Loucy (cell line): ENCODE results near the gene DNM3.

Source experiments
- H2AFZ ChIP-seq: fragments of 200-600 bp; sonication (generic); 2 replicates; pipeline ENCODE4 v1.6.0; 2016; ENCODE audit warnings: antibody characterized with exemption, mild to moderate bottlenecking, low read length, moderate library complexity
- H3F3A ChIP-seq: fragments of 200-600 bp; 2 replicates; pipeline ENCODE4 v1.6.0; 2016; ENCODE audit warnings: antibody characterized with exemption, low read depth, mild to moderate bottlenecking
- H3K27me3 ChIP-seq: fragments of 200-600 bp; sonication (generic); 2 replicates; pipeline ENCODE4 v1.6.1; 2014; ENCODE audit warnings: low read length, mild to moderate bottlenecking; ENCODE audit not compliant: insufficient read depth, poor library complexity, severe bottlenecking
- H3K36me3 ChIP-seq: fragments of 200-600 bp; sonication (generic); 2 replicates; pipeline ENCODE4 v1.6.1; 2016; ENCODE audit warnings: low read length; ENCODE audit not compliant: insufficient read depth
- H3K4me1 ChIP-seq: fragments of 200-600 bp; sonication (generic); 2 replicates; pipeline ENCODE4 v1.5.1; 2014; ENCODE audit warnings: low read length, mild to moderate bottlenecking; ENCODE audit not compliant: insufficient read depth, poor library complexity, severe bottlenecking
- H3K4me2 ChIP-seq: fragments of 200-600 bp; sonication (generic); 2 replicates; pipeline ENCODE4 v1.6.0; 2014; ENCODE audit warnings: antibody characterized with exemption, low read length, low read depth, mild to moderate bottlenecking; ENCODE audit not compliant: poor library complexity, severe bottlenecking
- H3K4me3 ChIP-seq: fragments of 200-600 bp; sonication (generic); 2 replicates; pipeline ENCODE4 v1.5.1; 2014; ENCODE audit warnings: low read length, mild to moderate bottlenecking, mixed read lengths; ENCODE audit not compliant: poor library complexity, severe bottlenecking
- H3K79me2 ChIP-seq: fragments of 200-600 bp; sonication (generic); 2 replicates; pipeline ENCODE4 v1.6.1; 2014; ENCODE audit warnings: low read length; ENCODE audit not compliant: insufficient read depth
- H3K9ac ChIP-seq: fragments of 200-600 bp; sonication (generic); 2 replicates; pipeline ENCODE4 v1.6.0; 2014; ENCODE audit warnings: mild to moderate bottlenecking, low read depth, low read length, moderate library complexity; ENCODE audit not compliant: poor library complexity, severe bottlenecking
- H3K9me2 ChIP-seq: fragments of 200-600 bp; sonication (generic); replicated peaks from 2 replicates; pipeline ENCODE4 v1.6.1; 2016; ENCODE audit warnings: low read depth, low read length, mixed read lengths
- H3K9me3 ChIP-seq: fragments of 200-600 bp; sonication (generic); 2 replicates; pipeline ENCODE4 v1.6.1; 2014; ENCODE audit warnings: mild to moderate bottlenecking, antibody characterized with exemption, low read length, low read depth; ENCODE audit not compliant: insufficient read depth
- H4K20me1 ChIP-seq: fragments of 200-600 bp; sonication (generic); 2 replicates; pipeline ENCODE4 v1.6.0; 2014; ENCODE audit warnings: antibody characterized with exemption, low read length, mild to moderate bottlenecking; ENCODE audit not compliant: insufficient read depth, poor library complexity, severe bottlenecking
- EZH2phosphoT487 ChIP-seq: fragments of 200-600 bp; IDR thresholded peaks from 2 replicates; pipeline ENCODE4 v1.6.1; 2018; ENCODE audit warnings: antibody characterized with exemption, mild to moderate bottlenecking, moderate library complexity, borderline replicate concordance
- TF ChIP-seq, protein P1 (sequence below): fragments of 200-600 bp; sonication (generic); conservative IDR thresholded peaks from 2 replicates; pipeline ENCODE4 v1.5.1; 2014; ENCODE audit warnings: mild to moderate bottlenecking, antibody characterized with exemption, low read length

DNM3 gene

DNA sequence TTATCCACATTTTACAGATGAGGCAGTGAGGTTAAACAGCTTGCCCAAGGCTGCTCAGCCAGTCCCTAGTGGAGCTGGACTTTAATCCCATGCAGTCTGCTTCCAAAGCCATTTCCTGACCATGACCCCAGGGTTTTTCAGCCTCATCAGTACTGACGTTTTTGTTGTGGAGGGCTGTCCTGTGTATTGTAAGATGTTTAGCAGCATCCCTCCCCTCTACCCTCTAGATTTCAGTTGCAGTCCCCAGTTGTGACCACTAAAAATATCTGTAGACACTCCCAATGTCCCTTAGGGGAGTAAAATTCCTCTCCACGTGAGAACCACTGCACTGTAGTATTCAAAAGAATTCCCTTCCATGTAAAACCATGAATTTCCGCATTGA lies 549.0 kb downstream of the DNM3 start:
- Histone ChIP-seq H3K27me3 (no peaks in the 10 kb centered on the region), H3K4me3 (no peak overlapping the region), H3K4me2 (no peak overlapping the region), H2AFZ (no peak overlapping the region), H3K9me3 (no peaks in the 10 kb centered on the region), H3K79me2 (no peaks in the 10 kb centered on the region), H3K9ac (no peak overlapping the region), H4K20me1 (no peaks in the 10 kb centered on the region), H3F3A (no peaks in the 10 kb centered on the region), H3K9me2 (no peaks in the 10 kb centered on the region), H3K36me3 (no peaks in the 10 kb centered on the region), H3K4me1 (peaks cover 12% of the 10 kb centered on the region)
- TF ChIP-seq EZH2phosphoT487, result no peak
- TF ChIP-seq, protein P1, sequence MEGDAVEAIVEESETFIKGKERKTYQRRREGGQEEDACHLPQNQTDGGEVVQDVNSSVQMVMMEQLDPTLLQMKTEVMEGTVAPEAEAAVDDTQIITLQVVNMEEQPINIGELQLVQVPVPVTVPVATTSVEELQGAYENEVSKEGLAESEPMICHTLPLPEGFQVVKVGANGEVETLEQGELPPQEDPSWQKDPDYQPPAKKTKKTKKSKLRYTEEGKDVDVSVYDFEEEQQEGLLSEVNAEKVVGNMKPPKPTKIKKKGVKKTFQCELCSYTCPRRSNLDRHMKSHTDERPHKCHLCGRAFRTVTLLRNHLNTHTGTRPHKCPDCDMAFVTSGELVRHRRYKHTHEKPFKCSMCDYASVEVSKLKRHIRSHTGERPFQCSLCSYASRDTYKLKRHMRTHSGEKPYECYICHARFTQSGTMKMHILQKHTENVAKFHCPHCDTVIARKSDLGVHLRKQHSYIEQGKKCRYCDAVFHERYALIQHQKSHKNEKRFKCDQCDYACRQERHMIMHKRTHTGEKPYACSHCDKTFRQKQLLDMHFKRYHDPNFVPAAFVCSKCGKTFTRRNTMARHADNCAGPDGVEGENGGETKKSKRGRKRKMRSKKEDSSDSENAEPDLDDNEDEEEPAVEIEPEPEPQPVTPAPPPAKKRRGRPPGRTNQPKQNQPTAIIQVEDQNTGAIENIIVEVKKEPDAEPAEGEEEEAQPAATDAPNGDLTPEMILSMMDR, result no peak

DNA sequence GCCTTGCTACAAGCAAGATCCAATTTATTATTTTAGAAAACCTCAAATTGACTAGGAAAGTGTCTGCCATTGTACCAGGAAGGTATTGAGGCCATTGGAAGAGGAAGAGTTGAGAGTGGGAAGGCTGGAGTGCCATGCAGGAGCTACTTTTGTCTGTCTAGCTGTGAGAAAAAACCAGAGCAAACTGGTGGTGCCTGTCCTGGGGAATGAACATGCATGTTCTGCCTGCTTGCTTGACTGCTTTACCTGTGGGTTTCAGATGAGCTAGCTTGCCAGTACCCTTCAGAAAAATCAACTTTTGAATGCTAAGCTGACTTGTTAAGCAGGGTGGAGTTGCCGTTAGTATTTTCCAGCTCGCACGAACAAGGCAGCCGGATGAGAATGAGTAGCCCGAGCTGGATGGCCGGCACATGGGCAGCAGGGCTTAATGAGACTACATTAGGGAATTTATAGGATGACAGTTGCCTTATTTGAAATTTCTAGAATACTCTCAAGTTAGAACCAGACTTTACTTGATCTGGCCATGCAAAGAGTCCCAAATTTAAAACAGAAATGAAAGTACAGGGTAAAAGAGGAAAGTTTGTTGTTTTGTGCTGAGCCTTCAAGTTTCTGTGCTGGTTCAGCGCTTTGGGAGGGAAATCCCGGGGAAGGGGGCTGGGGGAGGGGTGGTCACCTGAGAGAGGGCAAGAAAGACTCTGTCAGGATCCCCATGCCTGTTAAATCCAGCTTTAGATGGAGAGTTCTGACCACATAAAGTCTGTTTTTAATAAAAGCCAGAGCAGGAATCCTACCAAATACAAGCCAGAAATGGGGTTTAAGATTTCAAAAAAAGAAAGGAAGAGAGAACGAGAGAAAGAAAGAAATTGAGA lies 549.6 kb downstream of the DNM3 start:
- H3K4me1 ChIP-seq, result peaks cover 12% of the 10 kb centered on the region
- no peaks in the 10 kb centered on the region for H3K36me3 ChIP-seq
- H3K27me3 ChIP-seq, result no peaks in the 10 kb centered on the region
- H3K9me3 ChIP-seq, result no peaks in the 10 kb centered on the region
- no peak overlapping the region for H3K9ac ChIP-seq
- H4K20me1 ChIP-seq, result no peaks in the 10 kb centered on the region
- no peaks in the 10 kb centered on the region for H3K79me2 ChIP-seq
- no peak for TF ChIP-seq EZH2phosphoT487
- TF ChIP-seq, protein P1, result no peak
- 0 out of 2 replicates have a peak overlapping the region, but pooled peaks have one; percentile 17 for H2AFZ ChIP-seq
- no peaks in the 10 kb centered on the region for H3F3A ChIP-seq
- no peak overlapping the region for H3K4me2 ChIP-seq
- no peaks in the 10 kb centered on the region for H3K9me2 ChIP-seq
- H3K4me3 ChIP-seq, result no peak overlapping the region

DNA sequence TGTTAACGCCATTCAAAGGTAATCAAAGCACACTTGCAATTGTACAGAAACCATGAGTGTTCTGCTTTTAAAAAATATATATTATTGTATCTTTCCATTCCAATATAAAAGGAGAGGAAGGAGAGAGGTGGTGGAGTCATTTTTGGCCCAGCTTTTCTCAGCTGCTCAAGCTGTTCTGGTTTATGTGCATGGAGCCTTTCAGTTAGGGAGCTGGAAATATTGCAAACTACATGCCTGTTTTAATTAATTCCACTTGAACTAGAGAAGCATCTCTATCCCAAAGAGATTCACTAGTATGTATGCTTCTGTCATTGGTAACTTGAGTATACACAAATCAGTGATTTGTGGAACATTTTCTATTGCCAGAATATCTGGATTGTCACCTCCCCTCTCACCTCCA lies 550.7 kb downstream of the DNM3 start:
- no peak overlapping the region for H3K4me2 ChIP-seq
- H3K9me3 ChIP-seq, result no peaks in the 10 kb centered on the region
- H3K36me3 ChIP-seq, result no peaks in the 10 kb centered on the region
- H4K20me1 ChIP-seq, result no peaks in the 10 kb centered on the region
- no peaks in the 10 kb centered on the region for H3F3A ChIP-seq
- no peak overlapping the region for H2AFZ ChIP-seq
- no peak overlapping the region for H3K9ac ChIP-seq
- H3K79me2 ChIP-seq, result no peaks in the 10 kb centered on the region
- H3K4me1 ChIP-seq, result peaks cover 12% of the 10 kb centered on the region
- H3K27me3 ChIP-seq, result no peaks in the 10 kb centered on the region
- no peaks in the 10 kb centered on the region for H3K9me2 ChIP-seq
- H3K4me3 ChIP-seq, result no peak overlapping the region
- TF ChIP-seq, protein P1, result no peak
- no peak for TF ChIP-seq EZH2phosphoT487
